Endothelial cell (in vitro differentiated cells): ENCODE data around the gene EGFL6. TPM values are rescaled to one million over a fixed set of nuclear protein-coding genes. Genes with fewer than 3 reads are reported as not detected.

Experiments
- DNase-seq: peaks from one replicate; pipeline ENCODE4 v3.0.0; 2021; ENCODE audit warnings: low spot score
- H3K27ac Mint-ChIP-seq: one replicate; pipeline ENCODE4 v1.8.0; 2021; ENCODE audit warnings: mixed read lengths, inconsistent platforms; ENCODE audit not compliant: unreplicated experiment
- H3K27me3 Mint-ChIP-seq: one replicate; pipeline ENCODE4 v1.8.0; 2021; ENCODE audit warnings: mild to moderate bottlenecking, moderate library complexity, mixed read lengths, inconsistent platforms; ENCODE audit not compliant: unreplicated experiment
- H3K36me3 Mint-ChIP-seq: one replicate; pipeline ENCODE4 v1.8.0; 2021; ENCODE audit warnings: mild to moderate bottlenecking, low read depth, mixed read lengths, inconsistent platforms; ENCODE audit not compliant: unreplicated experiment
- H3K4me1 Mint-ChIP-seq: one replicate; pipeline ENCODE4 v1.8.0; 2021; ENCODE audit warnings: mild to moderate bottlenecking, mixed read lengths, inconsistent platforms; ENCODE audit not compliant: unreplicated experiment
- H3K4me3 Mint-ChIP-seq: one replicate; pipeline ENCODE4 v1.8.0; 2021; ENCODE audit warnings: mild to moderate bottlenecking, mixed read lengths, inconsistent platforms; ENCODE audit not compliant: unreplicated experiment
- H3K9me3 Mint-ChIP-seq: one replicate; pipeline ENCODE4 v1.8.0; 2021; ENCODE audit warnings: mixed read lengths, inconsistent platforms; ENCODE audit not compliant: unreplicated experiment
- CTCF ChIP-seq: fragments of 200-600 bp; sonication (generic); IDR thresholded peaks from one replicate; pipeline ENCODE4 v1.5.0; 2021; ENCODE audit warnings: antibody characterized with exemption; ENCODE audit not compliant: unreplicated experiment
- total RNA-seq: library from RNA; stranded (reverse); fragmentation: NEBNext Ultra II Directional; extraction: Animal tissue kit (Norgen Biotek cat#: 25700); gene quantifications from one replicate; pipeline ENCODE4 v1.2.1, GENCODE V29; 2021; ENCODE audit not compliant: unreplicated experiment

Gene EGFL6
- total RNA-seq, 1 donor from 2014 or later = not detected

GRCh38 chrX:13650318-13650717 lies 80.9 kb downstream of the EGFL6 start:
- no peaks in the 10 kb centered on the region for H3K4me1 Mint-ChIP-seq
- H3K27ac Mint-ChIP-seq = no peak overlapping the region
- no peaks in the 10 kb centered on the region for H3K9me3 Mint-ChIP-seq
- no peaks in the 10 kb centered on the region for H3K36me3 Mint-ChIP-seq
- no peak for DNase-seq
- no peaks in the 10 kb centered on the region for H3K27me3 Mint-ChIP-seq
- no peak for TF ChIP-seq CTCF
- no peak overlapping the region for H3K4me3 Mint-ChIP-seq

- no peak for TF ChIP-seq CTCF
- Mint-ChIP-seq H3K27me3 (no peaks in the 10 kb centered on the region), H3K9me3 (no peaks in the 10 kb centered on the region), H3K4me1 (no peaks in the 10 kb centered on the region), H3K27ac (no peak overlapping the region), H3K36me3 (no peaks in the 10 kb centered on the region), H3K4me3 (no peak overlapping the region)
- no peak for DNase-seq
Measured at GRCh38 chrX:13651150-13651549, 81.7 kb downstream of the EGFL6 start.

GRCh38 chrX:13652287-13652793 lies 82.9 kb downstream of the EGFL6 start:
- DNase-seq = no peak
- Mint-ChIP-seq H3K4me3 (peak overlapping the region; percentile 79), H3K9me3 (no peaks in the 10 kb centered on the region), H3K4me1 (no peaks in the 10 kb centered on the region), H3K36me3 (no peaks in the 10 kb centered on the region), H3K27ac (no peak overlapping the region), H3K27me3 (no peaks in the 10 kb centered on the region)
- no peak for TF ChIP-seq CTCF

DNA sequence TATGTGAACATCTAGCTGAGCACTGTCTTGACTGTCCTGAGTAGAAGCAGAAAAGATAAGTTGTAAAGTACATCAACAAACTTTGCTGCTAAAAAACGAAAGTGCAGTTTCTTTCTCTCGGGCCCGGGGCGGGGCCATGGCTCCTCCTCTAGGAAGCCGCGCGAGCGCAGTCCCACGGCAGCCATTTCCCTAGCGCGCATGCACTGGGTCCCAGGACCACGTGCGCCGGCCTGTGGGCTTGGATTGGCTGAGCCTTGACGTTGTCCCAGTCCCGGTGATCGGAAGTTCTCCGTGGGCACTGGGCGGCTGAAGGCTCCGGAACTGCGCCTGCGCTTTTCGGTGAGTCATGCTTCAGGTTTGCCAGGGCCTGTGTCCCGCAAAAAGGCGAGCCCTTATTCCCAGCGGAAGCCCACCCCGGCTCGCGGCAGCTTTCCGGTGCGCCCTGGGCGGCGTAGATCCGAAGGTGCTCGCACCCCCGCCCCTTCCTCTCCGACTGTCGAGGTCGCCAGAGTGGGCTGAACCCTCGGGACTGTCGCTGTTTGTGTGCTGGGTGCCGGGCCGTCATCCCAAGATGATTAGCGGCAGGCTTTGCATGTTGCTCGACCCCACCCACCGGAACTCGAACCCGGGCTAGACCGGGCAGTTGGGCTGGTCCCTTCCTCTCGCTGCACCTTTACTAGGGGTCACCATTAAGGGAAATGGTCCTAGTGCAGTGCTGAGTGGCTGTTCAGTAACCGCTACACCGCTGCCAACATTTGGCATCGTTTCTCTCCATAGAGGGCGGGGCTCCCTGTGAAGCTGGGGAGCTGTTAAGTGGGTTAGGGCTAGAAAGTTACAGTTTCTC lies 83.7 kb downstream of the EGFL6 start, which contains the start of gene TCEANC:
TSS of gene TCEANC (plus strand) at position 292 of the 844 bp plus-strand sequence. CDS start 9,368 bp downstream, outside the sequence.
- peak; percentile 81 for DNase-seq
- Mint-ChIP-seq H3K4me3 (peak within 1 kb of the TSS; percentile 86), H3K27ac (peak within 1 kb of the TSS; percentile 87), H3K9me3 (no peaks in the 10 kb centered on the region), H3K36me3 (no peaks in the 10 kb centered on the region), H3K27me3 (no peaks in the 10 kb centered on the region), H3K4me1 (no peaks in the 10 kb centered on the region)
- TF ChIP-seq CTCF = no peak

DNA sequence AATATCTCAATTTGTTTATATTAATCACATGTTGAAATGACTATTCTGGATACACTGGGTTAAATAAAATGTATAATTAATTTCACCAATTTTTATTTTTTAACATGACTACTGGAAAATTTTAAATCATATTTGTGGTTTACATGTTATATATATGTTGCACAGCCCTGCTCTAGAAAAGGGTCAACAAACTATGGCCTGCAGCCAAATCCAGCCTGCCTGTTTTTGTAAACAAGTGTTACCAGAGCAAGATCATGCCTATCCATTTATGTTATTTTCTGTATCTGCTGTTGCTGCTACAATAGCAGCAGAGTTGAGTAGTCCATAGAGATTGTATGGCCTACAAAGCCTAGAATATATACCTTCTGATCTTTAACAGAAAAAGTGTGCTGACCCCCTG lies 84.7 kb downstream of the EGFL6 start:
- Mint-ChIP-seq H3K4me3 (no peak overlapping the region), H3K9me3 (no peaks in the 10 kb centered on the region), H3K27ac (no peak overlapping the region), H3K4me1 (no peaks in the 10 kb centered on the region), H3K36me3 (no peaks in the 10 kb centered on the region), H3K27me3 (no peaks in the 10 kb centered on the region)
- no peak for TF ChIP-seq CTCF
- DNase-seq = no peak
